GM12878 (cell line): Measurements from ENCODE around the gene PPP2R5C. TPM values are rescaled to one million over a fixed set of nuclear protein-coding genes. Genes with fewer than 3 reads are reported as not detected.

Experiments
- NFYA ChIP-seq: IDR thresholded peaks from 2 replicates; pipeline ENCODE4 v1.6.1; 2011; ENCODE audit warnings: low read depth, mild to moderate bottlenecking, low read length, improper control_type of control experiment, borderline replicate concordance
- SIN3A ChIP-seq: IDR thresholded peaks from 2 replicates; pipeline ENCODE4 v1.6.1; 2012; ENCODE audit warnings: low read depth, low read length, improper control_type of control experiment
- ZNF274 ChIP-seq: IDR thresholded peaks from one replicate; pipeline ENCODE4 v1.8.0; 2011; ENCODE audit not compliant: insufficient read length, insufficient read depth
- polyA plus RNA-seq, 11 experiments: library from polyadenylated mRNA; depleted of rRNA in 4 of 11; unstranded in 6 of 11; stranded (reverse) in 5 of 11; fragments of >200 nt; fragmentation: Nextera tagmentation in 4 of 11; fragmentation: Illumina TruSeq in 1 of 11; extraction: Ambion mirVana in 4 of 11; extraction: Trizol in 1 of 11; gene quantifications; 1 replicate in 1 of 11; 2 replicates in 10 of 11; pipeline versions ENCODE4 v1.2.1 to v1.2.3, GENCODE V29; 2011 to 2016; ENCODE audit warnings: inconsistent platforms in 2 of 11, missing spikeins in 2 of 11, low read depth in 1 of 11
- total RNA-seq, 4 experiments: library from RNA; depleted of rRNA in 3 of 4; stranded (reverse); fragments of >200 nt in 3 of 4; fragmentation: Illumina TruSeq in 1 of 4; extraction: Trizol in 1 of 4; gene quantifications; 2 replicates each; pipeline versions ENCODE4 v1.2.1 to v1.2.3, GENCODE V29; 2013 to 2021
- TF ChIP-seq, protein P1 (sequence below), 3 experiments: IDR thresholded peaks in 2 of 3; conservative IDR thresholded peaks in 1 of 3; 2 replicates each; pipeline ENCODE4 v1.5.1; 2011; ENCODE audit warnings: low read depth in 3 of 3, low read length in 3 of 3, mild to moderate bottlenecking in 3 of 3, control low read depth in 2 of 3, moderate library complexity in 2 of 3, inconsistent platforms in 1 of 3, mixed read lengths in 1 of 3; ENCODE audit not compliant: control insufficient read depth in 2 of 3, insufficient read depth in 1 of 3; ENCODE audit errors: extremely low read depth in 1 of 3
- TF ChIP-seq, protein P2 (sequence below): IDR thresholded peaks from 2 replicates; pipeline ENCODE4 v1.6.1; 2012; ENCODE audit warnings: low read depth, low read length, improper control_type of control experiment
- TF ChIP-seq, protein P3 (sequence below): fragments of 450-650 bp; conservative IDR thresholded peaks from 2 replicates; pipeline ENCODE4 v1.6.1; 2017; ENCODE audit warnings: mild to moderate bottlenecking, moderate library complexity

Gene PPP2R5C
- total and polyA plus RNA-seq, 10 of the 15 experiments (the other 5 are each of a cell fraction or from before 2014, with no cell fraction given): 106 to 199 (median 144) TPM

DNA sequence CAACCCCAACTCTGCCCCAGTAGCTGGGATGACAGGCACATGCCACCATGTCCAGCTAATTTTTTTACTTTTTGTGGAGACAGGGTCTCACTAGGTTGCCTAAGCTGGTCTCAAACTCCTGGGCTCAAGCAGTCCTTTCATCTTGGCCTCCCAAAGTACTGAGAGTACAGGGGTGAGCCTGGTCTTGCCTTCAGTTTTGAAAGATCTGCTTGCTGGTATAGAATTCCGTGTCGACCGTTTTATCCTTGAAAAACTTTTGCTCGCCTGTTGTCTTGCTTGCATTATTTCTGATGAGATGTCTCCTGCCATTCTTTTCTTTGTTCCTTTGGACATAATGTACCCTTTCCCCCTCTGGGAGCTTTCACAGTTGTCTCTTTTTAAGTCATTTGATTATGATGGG is 110.8 kb downstream of the PPP2R5C start (continued):
- TF ChIP-seq, protein P1, sequence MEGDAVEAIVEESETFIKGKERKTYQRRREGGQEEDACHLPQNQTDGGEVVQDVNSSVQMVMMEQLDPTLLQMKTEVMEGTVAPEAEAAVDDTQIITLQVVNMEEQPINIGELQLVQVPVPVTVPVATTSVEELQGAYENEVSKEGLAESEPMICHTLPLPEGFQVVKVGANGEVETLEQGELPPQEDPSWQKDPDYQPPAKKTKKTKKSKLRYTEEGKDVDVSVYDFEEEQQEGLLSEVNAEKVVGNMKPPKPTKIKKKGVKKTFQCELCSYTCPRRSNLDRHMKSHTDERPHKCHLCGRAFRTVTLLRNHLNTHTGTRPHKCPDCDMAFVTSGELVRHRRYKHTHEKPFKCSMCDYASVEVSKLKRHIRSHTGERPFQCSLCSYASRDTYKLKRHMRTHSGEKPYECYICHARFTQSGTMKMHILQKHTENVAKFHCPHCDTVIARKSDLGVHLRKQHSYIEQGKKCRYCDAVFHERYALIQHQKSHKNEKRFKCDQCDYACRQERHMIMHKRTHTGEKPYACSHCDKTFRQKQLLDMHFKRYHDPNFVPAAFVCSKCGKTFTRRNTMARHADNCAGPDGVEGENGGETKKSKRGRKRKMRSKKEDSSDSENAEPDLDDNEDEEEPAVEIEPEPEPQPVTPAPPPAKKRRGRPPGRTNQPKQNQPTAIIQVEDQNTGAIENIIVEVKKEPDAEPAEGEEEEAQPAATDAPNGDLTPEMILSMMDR (IDR thresholded peaks at IDR 0.05 in 2 of 3, conservative IDR thresholded peaks at IDR 0.05 in 1 of 3; ENCODE audit: control insufficient read depth in 2 of 3, extremely low read depth in 1 of 3, insufficient read depth in 1 of 3, low read depth in 3 of 3, low read length in 3 of 3): no peak
- TF ChIP-seq, protein P2, sequence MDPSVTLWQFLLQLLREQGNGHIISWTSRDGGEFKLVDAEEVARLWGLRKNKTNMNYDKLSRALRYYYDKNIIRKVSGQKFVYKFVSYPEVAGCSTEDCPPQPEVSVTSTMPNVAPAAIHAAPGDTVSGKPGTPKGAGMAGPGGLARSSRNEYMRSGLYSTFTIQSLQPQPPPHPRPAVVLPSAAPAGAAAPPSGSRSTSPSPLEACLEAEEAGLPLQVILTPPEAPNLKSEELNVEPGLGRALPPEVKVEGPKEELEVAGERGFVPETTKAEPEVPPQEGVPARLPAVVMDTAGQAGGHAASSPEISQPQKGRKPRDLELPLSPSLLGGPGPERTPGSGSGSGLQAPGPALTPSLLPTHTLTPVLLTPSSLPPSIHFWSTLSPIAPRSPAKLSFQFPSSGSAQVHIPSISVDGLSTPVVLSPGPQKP: no peak
- TF ChIP-seq, protein P3, sequence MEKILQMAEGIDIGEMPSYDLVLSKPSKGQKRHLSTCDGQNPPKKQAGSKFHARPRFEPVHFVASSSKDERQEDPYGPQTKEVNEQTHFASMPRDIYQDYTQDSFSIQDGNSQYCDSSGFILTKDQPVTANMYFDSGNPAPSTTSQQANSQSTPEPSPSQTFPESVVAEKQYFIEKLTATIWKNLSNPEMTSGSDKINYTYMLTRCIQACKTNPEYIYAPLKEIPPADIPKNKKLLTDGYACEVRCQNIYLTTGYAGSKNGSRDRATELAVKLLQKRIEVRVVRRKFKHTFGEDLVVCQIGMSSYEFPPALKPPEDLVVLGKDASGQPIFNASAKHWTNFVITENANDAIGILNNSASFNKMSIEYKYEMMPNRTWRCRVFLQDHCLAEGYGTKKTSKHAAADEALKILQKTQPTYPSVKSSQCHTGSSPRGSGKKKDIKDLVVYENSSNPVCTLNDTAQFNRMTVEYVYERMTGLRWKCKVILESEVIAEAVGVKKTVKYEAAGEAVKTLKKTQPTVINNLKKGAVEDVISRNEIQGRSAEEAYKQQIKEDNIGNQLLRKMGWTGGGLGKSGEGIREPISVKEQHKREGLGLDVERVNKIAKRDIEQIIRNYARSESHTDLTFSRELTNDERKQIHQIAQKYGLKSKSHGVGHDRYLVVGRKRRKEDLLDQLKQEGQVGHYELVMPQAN: no peak
- TF ChIP-seq ZNF274 (no peak), NFYA (no peak), SIN3A (no peak)
